Renal cortical epithelial cell (primary cell): ENCODE data around the gene PARP3. TPM values are rescaled to one million over a fixed set of nuclear protein-coding genes. Genes with fewer than 3 reads are reported as not detected.

Source experiments
- DNase-seq: peaks from one replicate; pipeline ENCODE4 v3.0.0-alpha.2; 2011; ENCODE audit warnings: low read depth
- total RNA-seq: library from RNA; depleted of rRNA; stranded (reverse); fragments of >200 nt; gene quantifications from 2 replicates; pipeline ENCODE4 v1.2.3, GENCODE V29; 2014

PARP3 gene
- total RNA-seq, 1 donor from 2014 or later = 58.4 TPM

DNA sequence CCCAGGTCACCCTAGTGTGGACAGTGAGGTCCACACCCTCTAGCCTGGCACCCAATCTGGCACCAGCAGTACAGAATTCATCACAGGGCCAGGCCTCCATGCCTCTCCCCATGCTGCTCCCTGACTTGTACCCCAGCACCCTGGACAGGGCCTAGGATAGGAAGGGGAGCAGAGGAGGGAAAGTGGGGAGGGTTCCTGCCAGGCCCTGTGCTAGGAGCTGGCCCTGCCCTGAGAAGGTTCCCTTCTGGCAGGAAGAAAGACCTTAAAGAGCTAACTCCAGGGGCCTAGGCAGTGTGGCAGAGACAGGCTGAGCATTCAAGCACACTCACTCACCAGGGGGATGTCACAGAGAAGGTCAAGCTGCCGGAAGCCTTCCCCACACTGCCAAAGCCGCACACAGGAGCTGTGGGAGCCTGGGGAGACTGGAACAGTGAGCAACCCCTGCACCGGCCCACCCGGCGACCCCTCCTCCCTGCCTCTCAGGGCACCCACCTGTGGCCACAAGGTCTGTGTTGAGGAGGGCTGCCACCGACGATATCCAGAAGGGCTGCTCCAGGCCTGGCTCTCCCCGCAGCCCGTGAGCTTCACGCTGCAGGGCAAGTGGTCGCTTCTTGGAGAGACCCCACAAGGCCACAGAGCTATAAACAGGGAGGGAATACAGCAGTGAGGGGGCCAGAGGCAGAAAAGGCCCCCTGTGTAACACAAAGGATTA, 7.9 kb upstream of the PARP3 start:
- no peak for DNase-seq

DNA sequence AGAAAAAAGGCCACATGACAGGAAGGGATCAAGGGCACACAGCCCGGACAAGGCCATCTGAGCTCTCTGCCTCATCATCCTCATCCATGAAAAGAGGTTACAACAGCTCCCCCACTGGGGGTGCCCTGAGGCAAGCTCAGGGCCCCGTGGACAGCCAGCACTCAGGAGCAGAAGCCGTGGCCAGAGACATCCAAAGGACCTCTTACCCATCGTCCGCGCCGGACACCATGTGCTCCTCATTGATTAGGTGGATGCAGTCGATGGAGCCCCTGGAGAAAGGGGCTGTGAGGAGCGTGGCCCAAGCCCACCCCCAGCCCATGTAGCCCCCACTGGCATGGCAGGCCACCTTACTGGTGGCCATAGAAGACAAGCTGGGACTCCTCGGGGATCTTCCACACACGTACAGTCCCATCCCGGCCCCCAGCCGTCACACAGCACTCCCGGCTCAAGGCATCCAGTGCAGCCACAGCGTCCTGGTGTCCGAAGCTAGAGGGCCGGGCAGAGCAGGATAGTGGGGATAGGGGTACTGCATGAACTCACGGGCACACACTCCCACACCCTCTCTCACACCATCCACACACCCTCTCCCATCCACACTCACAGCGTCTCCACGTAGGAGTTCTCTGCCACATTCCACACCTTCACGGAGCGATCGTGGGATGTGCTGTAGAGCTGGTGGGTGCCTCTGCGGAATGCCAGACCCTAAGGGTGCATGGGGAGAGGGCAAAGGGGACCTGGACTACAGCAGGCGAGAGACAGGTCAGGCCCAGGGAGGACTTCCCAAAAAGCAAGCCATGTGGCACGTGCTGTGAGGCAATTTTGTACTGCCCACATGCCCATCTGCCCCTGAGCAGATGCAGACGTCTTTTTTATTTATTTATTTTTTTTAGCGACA, 6.9 kb upstream of the PARP3 start:
- DNase-seq = no peak

DNA sequence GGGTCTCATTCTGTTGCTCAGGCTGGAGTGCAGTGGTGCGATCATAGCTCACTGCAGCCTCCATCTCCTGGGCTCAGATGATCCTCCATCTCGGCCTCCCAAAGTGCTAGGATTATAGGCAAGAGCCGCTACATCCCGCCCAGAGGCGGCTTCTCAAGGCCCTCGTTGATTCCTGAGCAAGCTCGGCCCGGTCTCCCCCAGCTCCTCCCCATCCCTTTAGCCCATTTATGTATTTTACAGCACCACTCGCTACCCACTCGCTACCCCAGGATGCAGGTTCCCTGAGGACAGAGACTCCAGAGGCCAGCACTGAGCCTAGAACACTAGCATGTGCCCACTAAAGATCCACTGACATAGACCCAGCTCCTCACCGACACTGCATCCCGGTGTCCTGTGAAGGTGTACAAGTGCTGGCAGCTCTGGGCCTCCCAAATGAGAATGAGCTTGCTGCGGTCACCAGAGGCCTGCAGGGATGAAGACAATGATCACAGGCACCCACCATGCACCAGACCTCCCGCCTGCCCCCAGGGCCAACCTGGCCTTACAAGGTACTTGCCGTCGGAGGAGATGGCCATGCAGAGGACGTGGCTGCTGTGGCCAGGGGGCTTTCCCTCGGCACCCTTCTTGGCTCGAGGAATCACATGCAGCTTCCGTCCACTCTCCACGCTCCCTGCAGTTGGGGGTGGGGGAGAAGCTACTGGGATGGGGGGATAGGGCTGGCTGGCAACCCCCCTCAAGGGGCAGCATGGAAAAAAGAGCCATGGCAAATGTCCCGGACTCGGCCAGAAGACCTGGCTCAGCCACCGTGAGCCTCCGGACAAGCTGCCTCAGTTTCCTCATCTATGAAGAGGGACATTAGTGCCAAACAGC, 6.0 kb upstream of the PARP3 start:
- DNase-seq = no peak

DNA sequence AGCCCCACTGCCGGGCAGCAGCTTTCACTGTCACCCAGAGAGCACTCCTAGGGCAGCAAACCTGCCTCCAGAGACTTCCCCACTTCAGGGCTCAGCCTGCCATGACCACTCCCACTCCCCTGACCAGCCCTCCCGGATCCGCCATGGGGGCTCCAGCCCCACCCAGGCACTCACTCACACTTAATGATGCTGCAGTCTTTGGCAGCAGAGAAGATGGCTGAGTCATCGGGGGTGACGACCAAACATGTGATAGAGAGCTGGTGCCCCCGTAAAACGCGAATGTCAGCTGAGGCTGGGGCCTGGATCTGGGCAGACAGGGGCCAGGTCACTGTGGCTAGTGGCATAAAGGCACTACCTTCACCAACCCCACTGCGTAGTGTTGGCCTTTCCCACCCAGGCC, 5.1 kb upstream of the PARP3 start:
- no peak for DNase-seq

DNA sequence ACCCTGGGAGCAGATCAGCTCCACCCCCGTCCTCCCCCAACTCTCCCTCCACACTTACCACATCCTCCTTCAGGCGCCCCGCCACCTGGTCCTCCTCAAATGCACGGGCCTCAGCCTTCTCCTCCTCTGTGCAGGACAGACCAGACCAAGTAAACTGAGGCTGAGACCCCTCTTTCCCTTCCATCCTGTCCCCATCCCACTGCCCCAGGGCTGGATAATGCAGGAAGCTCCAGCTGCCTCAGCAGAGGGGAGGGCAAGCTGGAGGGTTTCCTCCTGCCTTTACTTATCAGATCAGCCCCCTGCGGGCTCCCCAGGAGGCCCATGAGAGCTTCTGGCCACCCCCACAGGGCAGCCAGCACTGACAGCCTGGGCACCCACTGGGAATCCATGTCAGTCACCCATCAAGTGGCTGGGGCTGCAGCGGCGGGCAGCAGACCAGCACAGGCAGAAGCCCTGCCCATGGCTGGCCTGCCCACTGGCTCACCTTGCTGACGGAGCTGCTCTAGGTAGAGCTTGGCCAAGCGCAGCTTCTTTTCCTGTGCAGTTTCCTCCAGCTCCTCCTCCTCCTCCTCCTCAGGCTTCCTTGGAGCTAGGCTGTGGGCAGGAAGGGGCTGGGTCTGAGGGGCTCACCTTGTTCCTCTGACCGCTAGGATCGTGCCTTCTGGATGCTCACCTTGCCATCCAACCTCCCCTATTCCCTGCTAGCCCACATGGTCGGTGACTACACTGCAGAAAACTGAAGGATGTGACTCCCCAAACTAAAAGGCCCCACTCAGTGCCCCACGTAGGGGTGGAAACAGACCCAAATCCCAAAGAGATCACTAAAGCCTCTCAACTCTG, 4.3 kb upstream of the PARP3 start:
- no peak for DNase-seq

DNA sequence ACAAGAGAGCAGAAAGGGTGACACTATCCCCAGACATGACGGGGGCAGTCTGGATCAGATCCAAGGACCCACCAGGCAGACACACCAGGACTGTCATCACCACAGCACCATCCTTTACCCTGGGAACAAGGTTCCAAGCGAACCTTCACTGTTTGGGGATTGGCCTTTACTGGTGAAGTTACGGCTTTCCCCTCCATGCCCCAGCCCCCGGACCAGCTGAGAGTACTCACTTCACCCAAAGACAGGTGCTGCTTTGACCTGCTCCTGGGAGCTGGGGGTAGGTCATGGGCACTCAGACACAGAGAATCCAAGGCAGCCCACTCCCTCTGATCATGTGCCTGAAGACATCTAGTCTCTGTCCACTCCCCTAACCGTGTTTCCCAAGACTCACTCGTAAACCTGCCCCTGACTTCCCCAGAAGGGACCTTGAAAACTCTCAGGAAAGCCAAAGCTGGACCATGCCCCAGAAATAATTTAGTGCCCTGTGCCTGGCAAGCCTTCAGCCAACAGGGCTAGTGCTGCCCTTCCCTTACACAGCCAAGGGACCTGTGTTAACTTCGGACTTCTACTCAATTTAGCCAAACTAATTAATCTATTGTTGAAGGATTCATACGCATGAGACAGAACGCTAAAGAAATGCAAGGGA, 3.3 kb upstream of the PARP3 start:
- no peak for DNase-seq

DNA sequence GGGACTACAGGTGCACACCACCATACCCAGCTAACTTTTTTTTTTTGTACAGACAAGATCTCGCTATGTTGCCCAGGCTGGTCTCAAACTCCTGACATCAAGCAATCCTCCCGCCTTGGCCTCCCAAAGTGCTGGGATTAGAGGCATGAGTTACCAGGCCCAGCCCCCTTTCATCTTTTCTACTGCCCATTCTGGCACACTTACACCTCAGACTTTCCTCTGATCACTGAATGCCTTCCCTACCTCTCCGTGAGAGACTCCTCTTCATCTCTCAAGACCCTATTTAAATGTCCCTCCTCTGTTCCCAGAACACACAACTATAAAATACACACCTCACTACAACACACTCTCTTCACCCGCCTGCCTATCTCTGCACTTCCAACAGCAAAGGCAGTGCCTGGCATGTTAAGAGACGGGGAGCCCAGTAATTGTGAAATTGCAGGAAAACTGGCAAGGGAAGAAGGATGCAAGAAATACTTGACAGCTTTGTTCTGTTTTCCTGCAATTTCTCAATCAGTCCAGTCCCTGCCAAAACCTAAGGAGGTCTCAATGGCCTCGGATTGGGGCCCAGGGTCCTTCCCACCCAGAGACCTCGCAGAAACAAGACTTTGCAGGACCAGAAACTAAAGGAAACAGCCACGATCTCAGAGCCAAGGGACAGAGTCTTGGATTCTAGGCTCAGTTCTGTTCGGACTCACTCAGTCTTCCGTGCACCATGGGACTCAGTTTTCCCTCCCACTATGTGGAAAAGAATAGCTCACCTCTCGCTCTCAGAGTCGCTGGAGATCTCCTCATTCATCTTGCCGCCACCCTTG, 1.3 kb upstream of the PARP3 start:
- no peak for DNase-seq

DNA sequence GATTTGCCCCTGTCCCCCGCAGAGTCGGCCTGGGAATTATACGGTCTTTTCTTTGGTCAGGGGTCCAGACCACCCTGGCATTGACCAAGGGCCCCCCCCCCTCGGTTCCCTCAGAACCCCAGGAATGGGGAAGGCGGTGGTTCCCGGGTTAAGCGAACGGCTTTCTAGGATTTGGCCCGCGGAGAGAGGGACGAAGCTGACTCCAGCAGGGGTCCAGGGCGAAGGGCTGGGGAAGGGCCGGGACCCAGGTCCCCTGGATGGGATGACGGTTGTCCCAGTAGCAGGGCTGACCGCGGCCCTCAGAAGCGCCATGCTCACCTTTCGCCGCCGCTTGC, 733 bp upstream of the PARP3 start:
- DNase-seq = no peak

DNA sequence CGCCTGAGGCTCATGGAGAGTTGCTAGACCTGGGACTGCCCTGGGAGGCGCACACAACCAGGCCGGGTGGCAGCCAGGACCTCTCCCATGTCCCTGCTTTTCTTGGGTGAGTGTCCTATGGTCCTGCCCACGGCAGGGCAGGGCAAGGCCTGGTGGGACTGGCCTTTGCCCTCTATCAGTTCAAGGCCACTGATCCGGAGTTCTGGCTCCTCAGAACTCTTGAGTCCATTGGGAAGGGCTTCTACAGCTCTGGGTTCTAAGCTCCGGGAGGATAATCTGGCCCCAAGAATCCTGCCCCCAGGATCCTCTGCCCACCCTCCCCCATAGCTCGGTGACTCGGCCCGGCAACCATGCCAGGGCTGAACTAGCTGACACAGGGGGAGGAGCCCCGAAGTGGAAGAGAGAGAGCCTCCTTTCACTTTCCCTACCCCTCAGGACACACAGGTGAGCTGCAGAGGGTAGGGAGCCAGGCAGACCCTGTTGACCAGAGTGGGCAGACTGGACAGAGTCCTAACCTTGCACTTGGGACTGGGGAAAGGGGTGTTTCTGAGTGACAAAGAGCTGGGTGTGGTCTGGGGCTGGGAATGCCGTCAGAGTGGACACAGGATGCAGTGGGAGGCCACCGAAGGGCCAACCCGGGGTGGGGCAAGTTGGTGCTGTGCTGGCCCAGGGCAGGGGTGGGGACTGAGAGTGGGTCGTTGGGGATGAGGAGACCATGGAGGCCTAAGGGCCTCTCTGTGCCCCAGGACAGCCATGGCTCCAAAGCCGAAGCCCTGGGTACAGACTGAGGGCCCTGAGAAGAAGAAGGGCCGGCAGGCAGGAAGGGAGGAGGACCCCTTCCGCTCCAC, 664 bp downstream of the PARP3 start:
- peak; percentile 37 for DNase-seq

DNA sequence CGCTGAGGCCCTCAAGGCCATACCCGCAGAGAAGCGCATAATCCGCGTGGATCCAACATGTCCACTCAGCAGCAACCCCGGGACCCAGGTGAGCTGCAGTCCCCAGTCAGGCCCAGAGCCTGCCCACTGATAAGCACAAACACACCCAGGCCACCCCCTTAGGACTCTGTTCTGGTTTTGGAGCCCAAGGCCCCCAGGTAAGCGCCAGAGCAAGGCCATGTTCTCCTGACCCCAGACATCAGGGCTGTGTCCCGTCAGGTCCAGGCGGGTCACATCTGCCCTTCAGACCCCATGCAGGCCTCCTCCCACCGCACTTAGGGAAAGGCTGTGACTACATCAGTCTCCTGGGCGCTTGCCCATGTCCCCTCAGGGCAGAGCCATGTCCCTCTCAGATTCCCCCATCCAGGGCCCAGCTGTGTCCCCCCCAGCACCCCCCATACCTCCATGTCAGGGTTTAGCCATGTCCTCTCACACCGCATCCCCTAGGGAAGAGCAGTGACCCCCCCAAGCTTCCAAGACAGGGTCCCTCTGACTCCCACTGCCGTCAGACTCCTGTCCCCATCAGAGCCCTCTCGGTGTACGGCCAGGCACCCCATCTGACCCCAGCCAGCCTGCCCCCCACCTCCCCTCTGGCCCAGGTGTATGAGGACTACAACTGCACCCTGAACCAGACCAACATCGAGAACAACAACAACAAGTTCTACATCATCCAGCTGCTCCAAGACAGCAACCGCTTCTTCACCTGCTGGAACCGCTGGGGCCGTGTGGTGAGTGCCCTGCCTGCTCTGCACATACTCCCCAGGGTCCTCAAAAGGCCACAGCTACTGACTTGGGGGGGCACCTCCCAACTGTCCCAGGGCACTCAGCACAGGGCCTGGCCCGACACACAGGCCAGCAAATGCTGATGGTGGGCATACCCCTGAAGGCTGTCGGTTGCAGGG, 1.6 kb downstream of the PARP3 start:
- no peak for DNase-seq

DNA sequence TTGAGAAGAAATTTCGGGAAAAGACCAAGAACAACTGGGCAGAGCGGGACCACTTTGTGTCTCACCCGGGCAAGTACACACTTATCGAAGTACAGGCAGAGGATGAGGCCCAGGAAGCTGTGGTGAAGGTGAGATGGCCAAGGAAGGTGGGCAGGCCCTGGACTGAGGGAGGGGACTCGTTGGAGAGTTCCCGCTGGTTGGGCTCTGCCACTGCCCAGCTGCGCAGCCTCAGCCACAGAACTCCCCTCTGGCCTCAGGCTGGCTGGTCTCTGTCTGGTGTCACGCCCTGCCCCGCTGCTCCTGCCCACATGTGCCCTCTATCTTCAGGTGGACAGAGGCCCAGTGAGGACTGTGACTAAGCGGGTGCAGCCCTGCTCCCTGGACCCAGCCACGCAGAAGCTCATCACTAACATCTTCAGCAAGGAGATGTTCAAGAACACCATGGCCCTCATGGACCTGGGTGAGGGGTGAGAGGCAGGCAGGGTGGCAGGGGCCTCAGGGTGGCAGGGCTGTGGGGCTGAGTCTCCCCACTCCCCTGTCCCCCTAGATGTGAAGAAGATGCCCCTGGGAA, 2.4 kb downstream of the PARP3 start:
- DNase-seq = no peak

DNA sequence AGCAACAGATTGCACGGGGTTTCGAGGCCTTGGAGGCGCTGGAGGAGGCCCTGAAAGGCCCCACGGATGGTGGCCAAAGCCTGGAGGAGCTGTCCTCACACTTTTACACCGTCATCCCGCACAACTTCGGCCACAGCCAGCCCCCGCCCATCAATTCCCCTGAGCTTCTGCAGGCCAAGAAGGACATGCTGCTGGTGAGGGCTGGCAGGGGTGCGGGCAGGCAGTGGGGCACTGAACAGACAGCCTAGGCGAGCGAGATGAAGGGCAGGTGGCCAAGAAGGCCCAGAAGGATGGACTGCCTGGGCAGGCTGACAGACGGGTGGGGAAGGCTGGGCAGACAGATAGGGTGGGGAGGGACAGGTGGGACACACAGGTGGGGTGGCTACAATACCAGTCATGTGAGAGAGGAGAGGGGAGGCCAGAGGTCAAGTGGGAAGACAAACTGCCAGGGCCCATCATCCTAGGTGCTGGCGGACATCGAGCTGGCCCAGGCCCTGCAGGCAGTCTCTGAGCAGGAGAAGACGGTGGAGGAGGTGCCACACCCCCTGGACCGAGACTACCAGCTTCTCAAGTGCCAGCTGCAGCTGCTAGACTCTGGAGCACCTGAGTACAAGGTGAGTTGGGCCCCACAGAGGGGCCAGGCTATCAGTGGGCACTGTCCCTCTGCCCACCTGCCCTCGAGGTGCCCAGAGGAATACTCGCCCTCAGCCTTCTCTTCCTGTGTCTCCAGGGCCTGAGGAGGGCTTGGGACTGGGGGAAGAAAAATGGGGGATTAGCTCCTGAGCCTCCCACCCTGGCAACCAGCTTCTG, 3.1 kb downstream of the PARP3 start:
- no peak for DNase-seq

DNA sequence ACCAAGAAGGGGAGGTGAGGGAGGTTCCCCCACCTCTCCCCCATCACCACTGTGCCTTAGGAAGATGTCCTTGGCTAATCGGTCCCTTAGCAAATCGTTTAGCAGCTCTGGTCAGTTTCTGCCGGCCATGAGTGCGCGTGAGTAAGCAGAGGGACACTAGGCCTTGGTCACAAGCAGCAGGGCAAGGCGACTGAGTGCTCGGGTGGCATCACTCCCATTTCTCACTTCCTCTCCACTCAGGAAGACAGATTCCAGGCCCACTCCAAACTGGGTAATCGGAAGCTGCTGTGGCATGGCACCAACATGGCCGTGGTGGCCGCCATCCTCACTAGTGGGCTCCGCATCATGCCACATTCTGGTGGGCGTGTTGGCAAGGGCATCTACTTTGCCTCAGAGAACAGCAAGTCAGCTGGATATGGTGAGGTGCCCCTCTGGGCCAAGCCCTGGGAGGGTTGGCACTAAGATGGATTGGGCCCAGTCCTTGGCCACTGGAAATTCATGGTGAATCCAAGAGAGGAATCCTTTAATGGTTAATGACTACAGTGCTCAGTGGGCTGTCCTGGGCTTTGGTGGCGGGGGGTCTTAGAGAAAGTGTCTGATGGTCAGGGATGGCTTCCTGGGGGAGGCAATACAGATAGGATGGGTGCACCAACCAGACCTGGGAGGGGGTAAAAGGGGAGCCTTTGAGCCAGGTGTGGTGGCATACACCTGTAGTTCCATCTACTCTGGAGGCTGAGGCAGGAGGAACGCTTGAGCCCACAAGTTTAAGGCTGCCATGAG, 4.0 kb downstream of the PARP3 start:
- no peak for DNase-seq

DNA sequence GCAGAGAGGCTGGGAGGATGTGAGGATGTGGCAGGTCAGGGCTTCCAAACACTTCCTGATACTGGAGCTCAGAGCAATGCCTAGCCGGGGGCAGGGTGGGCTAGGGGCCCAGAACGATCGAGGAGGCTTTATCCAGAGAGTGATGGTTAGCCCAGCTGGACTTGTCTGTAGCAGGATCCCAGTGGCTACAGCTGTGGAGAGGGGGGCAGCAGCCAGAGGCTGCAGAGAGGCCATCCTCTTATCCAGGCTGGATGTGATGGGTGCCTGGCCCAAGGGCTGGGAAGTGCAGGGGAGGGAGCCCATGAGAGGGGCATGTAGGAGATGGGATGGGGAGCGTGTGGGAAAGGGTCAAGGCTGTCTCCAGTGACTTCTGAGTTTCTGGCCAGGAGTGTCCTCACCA, 4.6 kb downstream of the PARP3 start:
- DNase-seq = no peak

DNA sequence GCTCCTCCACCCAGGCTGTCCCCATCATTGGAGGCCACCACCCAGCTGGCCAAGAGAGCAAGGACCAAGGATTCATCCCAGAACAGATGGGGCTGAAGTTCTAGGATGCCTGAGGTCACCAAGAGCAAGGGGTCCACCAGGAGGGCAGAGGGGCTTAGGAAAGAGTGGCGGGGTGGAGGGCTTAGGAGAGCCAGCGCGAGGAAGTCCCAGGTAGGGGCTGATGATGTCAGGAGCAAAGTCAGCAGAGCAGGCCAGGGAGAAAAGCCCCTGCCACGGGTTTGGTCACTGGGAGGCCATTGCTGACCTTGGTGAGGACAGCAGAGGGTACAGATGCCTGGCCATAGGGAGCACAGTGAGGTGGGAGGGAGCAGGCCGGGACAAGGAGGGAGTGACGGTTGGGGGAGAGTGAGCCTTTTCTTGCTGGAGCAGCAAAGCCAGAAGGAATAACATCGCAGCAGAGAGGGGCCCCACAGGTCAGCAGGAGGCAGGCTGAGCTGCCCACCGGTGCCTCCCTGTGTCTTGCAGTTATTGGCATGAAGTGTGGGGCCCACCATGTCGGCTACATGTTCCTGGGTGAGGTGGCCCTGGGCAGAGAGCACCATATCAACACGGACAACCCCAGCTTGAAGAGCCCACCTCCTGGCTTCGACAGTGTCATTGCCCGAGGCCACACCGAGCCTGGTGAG, 5.2 kb downstream of the PARP3 start:
- DNase-seq = no peak
